Measurements from ENCODE around the gene AKAP9.

The AKAP9 gene

DNA sequence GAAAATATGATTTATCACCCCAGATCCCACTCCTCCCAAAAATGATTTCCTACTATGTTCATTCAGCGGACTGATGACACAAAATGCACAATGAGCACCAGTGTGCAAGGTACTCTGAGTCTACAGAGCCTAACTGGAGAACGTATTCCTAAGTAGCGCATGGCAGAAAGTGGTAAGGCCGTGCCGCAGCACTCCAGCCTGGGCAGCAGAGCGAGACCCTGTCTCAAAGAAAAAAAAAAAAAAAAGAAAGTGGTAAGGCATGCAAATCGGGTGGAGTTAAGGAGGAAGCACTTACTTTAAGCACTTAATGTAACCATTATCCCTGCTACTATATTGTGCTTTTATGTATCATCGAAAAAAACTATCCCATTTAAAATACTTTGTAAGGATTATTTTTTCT, 168.2 kb downstream of the AKAP9 start:
- DNase-seq (ENCODE audit: low read depth) = no peak
- TF ChIP-seq, protein P1, sequence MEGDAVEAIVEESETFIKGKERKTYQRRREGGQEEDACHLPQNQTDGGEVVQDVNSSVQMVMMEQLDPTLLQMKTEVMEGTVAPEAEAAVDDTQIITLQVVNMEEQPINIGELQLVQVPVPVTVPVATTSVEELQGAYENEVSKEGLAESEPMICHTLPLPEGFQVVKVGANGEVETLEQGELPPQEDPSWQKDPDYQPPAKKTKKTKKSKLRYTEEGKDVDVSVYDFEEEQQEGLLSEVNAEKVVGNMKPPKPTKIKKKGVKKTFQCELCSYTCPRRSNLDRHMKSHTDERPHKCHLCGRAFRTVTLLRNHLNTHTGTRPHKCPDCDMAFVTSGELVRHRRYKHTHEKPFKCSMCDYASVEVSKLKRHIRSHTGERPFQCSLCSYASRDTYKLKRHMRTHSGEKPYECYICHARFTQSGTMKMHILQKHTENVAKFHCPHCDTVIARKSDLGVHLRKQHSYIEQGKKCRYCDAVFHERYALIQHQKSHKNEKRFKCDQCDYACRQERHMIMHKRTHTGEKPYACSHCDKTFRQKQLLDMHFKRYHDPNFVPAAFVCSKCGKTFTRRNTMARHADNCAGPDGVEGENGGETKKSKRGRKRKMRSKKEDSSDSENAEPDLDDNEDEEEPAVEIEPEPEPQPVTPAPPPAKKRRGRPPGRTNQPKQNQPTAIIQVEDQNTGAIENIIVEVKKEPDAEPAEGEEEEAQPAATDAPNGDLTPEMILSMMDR (conservative IDR thresholded peaks at IDR 0.05; ENCODE audit: low read length) = no peak
- H3K4me3 ChIP-seq (ENCODE audit: low read length) = no peak overlapping the region

DNA sequence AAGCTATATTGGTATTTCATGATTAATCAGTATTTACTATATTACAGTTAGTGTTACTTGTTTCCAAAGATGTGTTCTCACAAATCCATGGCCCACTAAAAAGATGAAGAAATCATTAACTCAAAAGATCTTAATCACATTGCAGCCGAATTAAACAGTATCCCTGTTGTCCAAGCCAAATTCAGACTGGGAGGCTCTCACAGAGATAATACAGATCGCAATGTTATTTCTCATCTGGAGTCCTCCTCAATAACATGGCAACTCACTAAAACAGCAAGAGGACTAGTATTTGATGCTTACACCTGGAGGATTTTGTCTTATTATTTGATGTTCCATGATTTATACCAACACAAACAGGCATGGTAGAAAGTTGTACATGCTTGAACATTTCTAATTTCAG, 170.2 kb downstream of the AKAP9 start:
- no peak for DNase-seq (ENCODE audit: low read depth)
- TF ChIP-seq, protein P1 (conservative IDR thresholded peaks at IDR 0.05; ENCODE audit: low read length) = no peak
- H3K4me3 ChIP-seq (ENCODE audit: low read length) = no peak overlapping the region

DNA sequence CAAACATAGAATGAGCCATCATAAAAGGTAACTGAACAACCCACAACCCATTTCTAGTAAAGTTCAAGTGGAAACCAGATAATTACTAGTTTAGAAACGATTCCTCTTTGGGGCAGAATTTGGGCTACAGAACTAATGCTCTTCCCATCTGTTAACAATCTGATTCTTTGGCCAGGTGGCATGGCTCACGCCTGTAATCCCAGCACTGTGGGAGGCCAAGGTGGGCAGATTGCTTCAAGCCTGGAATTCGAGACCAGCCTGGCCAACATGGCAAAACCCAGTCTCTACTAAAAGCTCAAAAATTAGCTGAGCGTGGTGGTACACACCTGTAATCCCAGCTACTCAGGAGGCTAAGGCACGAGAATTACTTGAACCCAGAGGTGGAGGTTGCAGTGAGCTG, 175.2 kb downstream of the AKAP9 start:
- TF ChIP-seq, protein P1 (conservative IDR thresholded peaks at IDR 0.05; ENCODE audit: low read length) = no peak
- DNase-seq (ENCODE audit: low read depth) = no peak
- no peak overlapping the region for H3K4me3 ChIP-seq (ENCODE audit: low read length)

DNA sequence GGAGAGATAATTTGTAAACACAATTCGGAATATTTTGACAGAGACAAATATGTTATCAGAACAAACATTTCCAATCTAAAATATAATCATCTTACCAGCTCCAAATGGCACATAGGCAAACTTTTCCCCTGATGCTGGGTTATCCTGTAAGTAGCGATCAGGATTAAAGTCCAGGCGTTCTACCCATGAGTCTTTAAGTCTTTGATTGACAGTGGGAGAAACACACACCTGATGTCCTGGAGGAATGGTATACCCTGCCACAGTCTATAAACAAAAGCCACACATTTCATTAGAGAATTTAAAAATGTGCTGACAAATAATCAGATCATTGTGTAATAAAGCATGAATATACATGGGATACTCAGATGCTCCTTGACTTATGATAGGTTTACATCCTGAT, 176.3 kb downstream of the AKAP9 start:
- no peak for DNase-seq (ENCODE audit: low read depth)
- H3K4me3 ChIP-seq (ENCODE audit: low read length) = no peak overlapping the region
- TF ChIP-seq, protein P1 (conservative IDR thresholded peaks at IDR 0.05; ENCODE audit: low read length) = no peak

DNA sequence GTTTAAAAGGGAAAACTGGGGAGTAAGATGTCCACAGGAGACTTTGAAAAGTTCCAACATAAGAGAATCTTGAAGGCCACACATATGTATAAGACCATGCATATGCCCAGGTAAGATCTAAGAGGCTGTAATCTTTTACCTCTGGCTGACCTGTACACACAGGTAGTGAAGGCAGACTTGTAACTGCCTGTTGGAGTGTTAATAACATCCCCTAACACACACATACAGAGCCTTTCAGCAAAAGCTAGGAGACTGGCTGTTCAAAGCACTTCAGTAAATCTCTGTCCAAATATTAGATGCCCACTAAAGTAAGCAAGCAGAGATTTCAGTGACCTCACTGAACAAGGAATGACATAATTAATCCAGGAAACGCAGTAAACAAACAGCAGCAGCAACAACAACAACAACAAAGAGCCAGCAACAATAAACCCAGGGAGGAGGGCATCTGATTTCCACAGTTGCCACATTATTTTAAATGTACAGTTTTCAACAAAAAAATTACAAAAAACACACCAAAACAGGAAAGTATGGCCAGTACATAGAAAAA, 178.6 kb downstream of the AKAP9 start:
- TF ChIP-seq, protein P1 (conservative IDR thresholded peaks at IDR 0.05; ENCODE audit: low read length) = no peak
- no peak for DNase-seq (ENCODE audit: low read depth)
- no peak overlapping the region for H3K4me3 ChIP-seq (ENCODE audit: low read length)

DNA sequence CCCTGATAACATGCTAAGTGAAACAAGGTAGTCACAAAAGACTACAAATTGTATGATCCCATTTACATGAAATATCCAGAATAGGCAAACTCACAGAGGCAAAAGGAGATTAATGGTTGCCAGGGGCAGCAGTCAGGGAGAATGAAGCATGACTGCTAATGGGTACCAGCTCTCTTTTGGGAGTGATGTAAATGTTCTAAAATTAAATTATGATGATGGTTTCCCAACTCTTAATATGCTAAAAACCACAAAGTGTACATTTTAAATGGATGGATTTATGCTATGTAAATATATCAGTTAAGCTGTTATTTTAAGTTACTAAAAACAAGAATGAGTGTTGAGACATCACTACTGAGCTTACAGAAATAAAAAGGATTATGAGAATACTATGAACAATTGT, 181.0 kb downstream of the AKAP9 start:
- no peak for DNase-seq (ENCODE audit: low read depth)
- H3K4me3 ChIP-seq (ENCODE audit: low read length) = no peak overlapping the region
- TF ChIP-seq, protein P1 (conservative IDR thresholded peaks at IDR 0.05; ENCODE audit: low read length) = no peak

DNA sequence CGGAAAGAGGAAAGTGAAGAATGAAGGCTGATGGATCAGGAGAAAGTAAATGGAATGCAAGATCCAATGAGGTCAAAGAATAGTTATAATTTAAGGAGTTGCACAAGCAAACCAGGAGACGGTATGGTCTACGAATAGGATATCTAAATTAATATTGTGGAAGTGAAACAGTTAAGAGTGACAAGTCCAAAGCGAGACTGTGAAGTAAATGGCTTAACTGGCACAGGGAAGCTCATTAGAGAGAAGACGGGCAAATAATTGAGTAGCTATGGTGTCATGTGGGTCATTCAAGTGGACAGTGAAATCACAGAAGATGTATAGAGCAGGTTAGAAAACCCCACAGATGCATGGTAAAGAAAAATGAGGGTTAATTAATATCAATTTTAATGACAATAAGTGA, 190.4 kb downstream of the AKAP9 start:
- no peak for DNase-seq (ENCODE audit: low read depth)
- no peak overlapping the region for H3K4me3 ChIP-seq (ENCODE audit: low read length)
- TF ChIP-seq, protein P1 (conservative IDR thresholded peaks at IDR 0.05; ENCODE audit: low read length) = no peak

Measured in AG10803 (cell line).